Neural cell (in vitro differentiated cells): Measurements from ENCODE around the gene SPDYE11. TPM values are rescaled to one million over a fixed set of nuclear protein-coding genes. Genes with fewer than 3 reads are reported as not detected.

ENCODE experiments used
- polyA plus RNA-seq: library from polyadenylated mRNA; depleted of rRNA; stranded (reverse); fragments of >200 nt; gene quantifications from 2 replicates; pipeline ENCODE4 v1.2.3, GENCODE V29; 2014
- small RNA-seq, 3 experiments: library from RNA; depleted of rRNA; stranded (forward); fragments of <200 nt; gene quantifications; one replicate each; pipeline ENCODE3, GENCODE V24; 2012

The SPDYE11 gene
- polyA plus RNA-seq, 1 donor from 2014 or later = 0.87 TPM

Small RNA genes within 50 kb of the gene (small RNA-seq; reads per million reads assigned to genes)
- gene RF00019 = 0 to 1.2 (median 0) reads per million in 3 experiments

Other genes with a start within 250 kb of the SPDYE11 start
- gene TYW1B, start 229.7 kb downstream of the SPDYE11 start, polyA plus RNA-seq = 0.97 and 1.5 TPM in 2 replicates
- 5.3 and 5.9 TPM in 2 replicates for gene POM121, start 132.8 kb downstream of the SPDYE11 start, polyA plus RNA-seq
- 1.7 and 2.1 TPM in 2 replicates for gene TRIM74, start 88.4 kb downstream of the SPDYE11 start, polyA plus RNA-seq
- gene SPDYE8, start 28.1 kb downstream of the SPDYE11 start, polyA plus RNA-seq = 0.63 and 3.3 TPM in 2 replicates
- 0.48 and 0.87 TPM in 2 replicates for gene SPDYE9, start 28.1 kb upstream of the SPDYE11 start, polyA plus RNA-seq